Panc1 (cell line): Measurements from ENCODE around the gene KCNQ1.

ENCODE experiments used
- CTCF ChIP-seq: fragments of 450-650 bp; IDR thresholded peaks from 2 replicates; pipeline ENCODE4 v1.5.1; 2017; ENCODE audit warnings: mild to moderate bottlenecking
- REST ChIP-seq, 2 experiments: IDR thresholded peaks; 2 replicates each; pipeline ENCODE4 v1.6.1; 2011 to 2012; ENCODE audit warnings: low read depth in 2 of 2, control low read depth in 1 of 2, low read length in 1 of 2, mild to moderate bottlenecking in 1 of 2, moderate library complexity in 1 of 2; ENCODE audit not compliant: insufficient read depth in 1 of 2
- SIN3A ChIP-seq: IDR thresholded peaks from 2 replicates; pipeline ENCODE4 v1.6.1; 2012; ENCODE audit warnings: low read depth, mild to moderate bottlenecking, low read length, moderate library complexity, borderline replicate concordance; ENCODE audit not compliant: insufficient read depth

GRCh38 chr11:2414616-2415015 is 30.2 kb upstream of the KCNQ1 start:
- no peak for TF ChIP-seq CTCF
- TF ChIP-seq SIN3A = no peak
- TF ChIP-seq REST (IDR thresholded peaks at IDR 0.05; ENCODE audit: insufficient read depth in 1 of 2, low read depth in 2 of 2, low read length in 1 of 2) = no peak
